Lung (tissue), 12 donors: ENCODE data around the gene ICE1. TPM values are rescaled to one million over a fixed set of nuclear protein-coding genes. Genes with fewer than 3 reads are reported as not detected.
"Not testable (repeated sequence)": the region's sequence is repeated elsewhere in the genome, so short reads cannot be mapped to it uniquely, and the experiment has no call there.

Experiments used
- ATAC-seq: fragments of 200-7000 bp; cut with Tn5 transposase; one replicate; pipeline ENCODE4 v1.9.1; 2020; ENCODE audit warnings: moderate number of reproducible peaks; ENCODE audit not compliant: insufficient read depth, low FRiP score
- DNase-seq, 3 donors: peaks; one replicate each; pipeline ENCODE4 v3.0.0-alpha.2; 2013 to 2017
- H3K27ac ChIP-seq, 2 donors: one replicate each; pipeline ENCODE4 v1.5.1; 2013; ENCODE audit warnings: mild to moderate bottlenecking in 2 of 2, moderate library complexity in 2 of 2, control low read depth in 1 of 2, inconsistent platforms in 1 of 2, low read depth in 1 of 2, low read length in 1 of 2
- H3K27me3 ChIP-seq, 3 donors: one replicate each; pipeline ENCODE4 v1.5.1; 2013; ENCODE audit warnings: low read length in 2 of 3; ENCODE audit not compliant: control insufficient read depth in 3 of 3, insufficient read depth in 3 of 3
- H3K36me3 ChIP-seq, 4 donors: one replicate each; pipeline ENCODE4 v1.5.1; 2013; ENCODE audit warnings: low read length in 4 of 4, mild to moderate bottlenecking in 1 of 4, moderate library complexity in 1 of 4; ENCODE audit not compliant: control insufficient read depth in 4 of 4, insufficient read depth in 4 of 4
- H3K4me1 ChIP-seq, 5 donors: one replicate each; pipeline ENCODE4 v1.5.1; 2013; ENCODE audit warnings: low read length in 5 of 5, mild to moderate bottlenecking in 2 of 5, moderate library complexity in 1 of 5; ENCODE audit not compliant: control insufficient read depth in 5 of 5, insufficient read depth in 5 of 5
- H3K4me3 ChIP-seq: one replicate; pipeline ENCODE4 v1.5.1; 2013; ENCODE audit warnings: mild to moderate bottlenecking, control low read depth, moderate library complexity
- H3K9ac ChIP-seq, 2 donors: one replicate each; pipeline ENCODE4 v1.5.1; 2013; ENCODE audit warnings: low read length in 2 of 2, control low read depth in 1 of 2; ENCODE audit not compliant: insufficient read depth in 1 of 2
- H3K9me3 ChIP-seq, 4 donors: one replicate each; pipeline ENCODE4 v1.5.1; 2013; ENCODE audit warnings: low read length in 3 of 4, mild to moderate bottlenecking in 1 of 4, moderate library complexity in 1 of 4; ENCODE audit not compliant: control insufficient read depth in 4 of 4, insufficient read depth in 3 of 4
- WGBS, 2 donors: extraction: QIAGEN DNeasy Blood & Tissue Kit; methylation state at CpG; one replicate each; pipeline ENCODE4 v1.1.7; 2013; 5-methylcytosine and 5-hydroxymethylcytosine counted together
- polyA plus RNA-seq, 2 donors: library from polyadenylated mRNA; stranded (reverse); fragments of 200-250 nt; gene quantifications; one replicate each; pipeline ENCODE4 v1.2.1, GENCODE V29; 2013
- total RNA-seq, 2 donors: library from RNA; depleted of rRNA in 1 of 2; stranded (reverse); fragments of >200 nt in 1 of 2; gene quantifications; one replicate each; pipeline ENCODE4 v1.2.1, GENCODE V29; 2014 to 2021
- TF ChIP-seq, protein P1 (sequence below): IDR thresholded peaks from 2 replicates; pipeline ENCODE4 v1.5.1; 2012; ENCODE audit warnings: mild to moderate bottlenecking; ENCODE audit errors: control extremely low read depth, extremely low read depth
- donor health status: control.
- donor health status: control.
- donor health status: Bipolar disorder and iron deficiency.
- donor health status: healthy.
- donor health status: DM: yes; HTN: yes; CAD: no.

ICE1 gene
- total and polyA plus RNA-seq, 4 donors: 4.9 to 33.3 (median 14.8) TPM

DNA sequence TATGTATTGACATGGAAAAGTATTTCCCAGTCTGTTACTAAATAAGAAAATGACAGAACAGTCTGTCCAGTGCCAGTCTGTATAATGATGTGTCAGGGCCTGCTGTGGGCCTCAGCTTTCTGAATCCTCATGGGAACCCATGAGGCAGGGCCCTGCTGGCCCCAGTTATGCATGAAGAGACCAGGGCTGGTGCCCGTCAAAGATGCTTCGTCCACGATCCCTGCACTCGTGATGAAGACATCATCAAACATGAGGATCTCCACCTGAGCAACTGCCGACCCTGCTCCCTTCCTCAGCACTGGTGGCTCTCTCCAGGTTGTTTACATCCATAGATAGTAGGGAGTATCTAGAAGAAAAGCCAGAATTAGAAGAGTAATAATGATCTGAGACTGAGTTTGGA is 52.5 kb downstream of the ICE1 start:
- DNase-seq (no peak), ATAC-seq (no peak)
- no peak overlapping the region for H3K27ac ChIP-seq
- no peak overlapping the region for H3K4me3 ChIP-seq
- no peaks in the 10 kb centered on the region for H3K27me3 ChIP-seq
- H3K9ac ChIP-seq: no peak overlapping the region
- peaks cover 6 to 18% (median 13%) of the 10 kb centered on the region in 4 donors for H3K36me3 ChIP-seq
- TF ChIP-seq, protein P1, sequence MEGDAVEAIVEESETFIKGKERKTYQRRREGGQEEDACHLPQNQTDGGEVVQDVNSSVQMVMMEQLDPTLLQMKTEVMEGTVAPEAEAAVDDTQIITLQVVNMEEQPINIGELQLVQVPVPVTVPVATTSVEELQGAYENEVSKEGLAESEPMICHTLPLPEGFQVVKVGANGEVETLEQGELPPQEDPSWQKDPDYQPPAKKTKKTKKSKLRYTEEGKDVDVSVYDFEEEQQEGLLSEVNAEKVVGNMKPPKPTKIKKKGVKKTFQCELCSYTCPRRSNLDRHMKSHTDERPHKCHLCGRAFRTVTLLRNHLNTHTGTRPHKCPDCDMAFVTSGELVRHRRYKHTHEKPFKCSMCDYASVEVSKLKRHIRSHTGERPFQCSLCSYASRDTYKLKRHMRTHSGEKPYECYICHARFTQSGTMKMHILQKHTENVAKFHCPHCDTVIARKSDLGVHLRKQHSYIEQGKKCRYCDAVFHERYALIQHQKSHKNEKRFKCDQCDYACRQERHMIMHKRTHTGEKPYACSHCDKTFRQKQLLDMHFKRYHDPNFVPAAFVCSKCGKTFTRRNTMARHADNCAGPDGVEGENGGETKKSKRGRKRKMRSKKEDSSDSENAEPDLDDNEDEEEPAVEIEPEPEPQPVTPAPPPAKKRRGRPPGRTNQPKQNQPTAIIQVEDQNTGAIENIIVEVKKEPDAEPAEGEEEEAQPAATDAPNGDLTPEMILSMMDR: no peak
- no peaks in the 10 kb centered on the region for H3K4me1 ChIP-seq
- no peaks in the 10 kb centered on the region for H3K9me3 ChIP-seq
- 95 to 97% methylated on average over 5 of the region's 5 CpGs for WGBS, 2 donors

DNA sequence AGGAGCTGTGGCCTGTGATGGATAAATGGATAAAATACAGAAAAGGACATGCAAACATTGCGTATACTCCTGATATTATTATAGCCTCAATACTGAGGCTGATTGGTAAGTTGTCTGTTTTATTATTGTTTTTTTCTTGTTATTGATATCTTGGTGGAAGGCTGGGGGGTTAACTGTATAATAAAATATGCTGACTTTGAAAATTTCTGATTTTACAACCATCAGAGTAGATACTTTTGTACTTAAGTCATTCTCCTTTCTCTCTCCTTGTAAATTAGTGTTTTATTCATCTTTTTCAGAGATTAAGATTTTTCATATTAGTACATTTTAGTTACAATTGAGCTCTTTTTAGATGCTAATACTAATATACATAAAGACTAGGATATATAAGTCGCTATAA is 53.5 kb downstream of the ICE1 start:
- H3K36me3 ChIP-seq: peaks cover 6 to 19% (median 16%) of the 10 kb centered on the region in 4 donors
- H3K4me3 ChIP-seq: no peak overlapping the region
- no peaks in the 10 kb centered on the region for H3K9me3 ChIP-seq
- no peak overlapping the region for H3K9ac ChIP-seq
- no peaks in the 10 kb centered on the region for H3K27me3 ChIP-seq
- DNase-seq (no peak), ATAC-seq (no peak)
- TF ChIP-seq, protein P1: no peak
- no peaks in the 10 kb centered on the region for H3K4me1 ChIP-seq
- no peak overlapping the region for H3K27ac ChIP-seq
- WGBS, 2 donors: 99 to 100% methylated on average over 2 of the region's 2 CpGs

DNA sequence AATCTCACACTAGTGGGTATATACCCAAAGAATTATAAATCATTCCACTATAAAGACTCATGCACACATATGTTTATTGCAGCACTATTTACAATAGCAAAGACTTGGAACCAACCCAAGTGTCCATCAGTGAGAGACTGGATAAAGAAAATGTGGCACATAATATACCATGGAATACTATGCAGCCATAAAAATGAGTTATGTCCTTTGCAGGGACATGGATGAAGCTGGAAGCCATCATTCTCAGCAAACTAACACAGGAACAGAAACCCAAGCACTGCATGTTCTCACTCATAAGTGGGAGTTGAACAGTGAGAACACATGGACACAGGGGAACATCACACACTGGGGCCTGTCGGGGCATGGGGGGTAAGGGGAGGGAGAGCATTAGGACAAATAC is 57.1 kb downstream of the ICE1 start:
- not testable (repeated sequence) for H3K27ac ChIP-seq, H3K9ac ChIP-seq, H3K4me3 ChIP-seq, DNase-seq, ATAC-seq, H3K4me1 ChIP-seq, H3K27me3 ChIP-seq, H3K9me3 ChIP-seq
- peaks cover 6 to 18% (median 13%) of the 10 kb centered on the region in 4 donors for H3K36me3 ChIP-seq
- 98 to 100% methylated on average over 1 of the region's 1 CpG for WGBS, 2 donors

DNA sequence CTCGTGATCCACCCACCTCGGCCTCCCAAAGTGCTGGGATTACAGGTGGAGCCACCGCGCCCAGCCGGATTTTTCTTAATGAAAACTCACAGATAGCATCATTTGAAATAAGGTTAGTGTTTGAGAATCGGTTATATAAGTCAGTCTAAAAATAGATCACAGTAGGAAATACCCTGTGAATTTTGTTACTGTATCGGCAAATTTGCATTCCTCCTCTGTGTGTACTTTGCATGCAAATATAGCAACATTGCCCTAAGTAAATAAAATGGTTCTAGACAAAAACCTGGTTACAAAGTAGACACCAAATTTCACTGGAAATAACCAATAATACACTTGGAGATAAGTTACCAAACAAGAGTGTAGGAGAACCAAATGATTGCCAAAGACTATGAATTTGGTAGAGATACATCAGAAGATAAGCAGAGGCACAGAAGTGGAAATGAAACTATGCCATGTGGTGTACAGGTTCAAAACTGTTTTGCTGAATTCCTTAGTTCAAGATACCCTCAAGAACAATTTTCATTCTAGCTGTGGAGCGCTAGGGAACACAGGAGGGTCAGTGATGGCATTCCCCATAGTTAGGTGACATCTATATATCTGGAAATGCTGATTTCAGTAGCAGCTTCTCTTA is 58.1 kb downstream of the ICE1 start:
- Histone ChIP-seq H3K36me3 (peaks cover 4 to 13% (median 7%) of the 10 kb centered on the region in 4 donors), H3K9me3 (peaks cover 0 to 2% (median 0%) of the 10 kb centered on the region in 4 donors), H3K27me3 (no peaks in the 10 kb centered on the region), H3K4me1 (peaks cover 0 to 4% (median 0%) of the 10 kb centered on the region in 5 donors), H3K27ac (no peak overlapping the region), H3K9ac (no peak overlapping the region), H3K4me3 (no peak overlapping the region)
- 90 to 91% methylated on average over 8 of the region's 8 CpGs for WGBS, 2 donors
- ATAC-seq (no peak), DNase-seq (no peak)
- TF ChIP-seq, protein P1: no peak
